ENCODE results near the gene GPRC5B. TPM values are rescaled to one million over a fixed set of nuclear protein-coding genes. Genes with fewer than 3 reads are reported as not detected.

The GPRC5B gene
- total RNA-seq, 1 experiment from 2014 or later: 7.6 TPM

DNA sequence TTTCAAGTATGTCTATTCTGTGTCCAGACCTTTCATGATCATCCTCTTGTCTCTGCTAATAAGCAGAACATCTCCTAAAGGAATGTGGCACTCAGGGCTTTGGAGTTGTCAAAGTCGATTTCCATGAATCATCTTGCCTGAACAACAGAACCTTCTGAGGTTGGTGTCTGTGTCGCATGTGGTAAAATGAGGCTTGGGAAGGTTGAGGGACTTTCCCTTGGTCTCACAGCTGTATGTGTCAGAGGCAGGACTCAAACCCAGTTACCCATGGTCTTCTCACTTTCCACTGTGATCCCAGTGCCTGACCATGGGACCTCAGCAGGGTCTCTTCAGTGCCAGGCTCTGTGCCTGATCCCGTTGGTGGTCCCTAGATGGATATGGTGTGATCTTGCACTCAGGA, 4.2 kb upstream of the GPRC5B start:
- Mint-ChIP-seq H3K36me3 (ENCODE audit: insufficient read depth, unreplicated experiment) (no peaks in the 10 kb centered on the region), H3K27ac (ENCODE audit: unreplicated experiment) (no peak overlapping the region), H3K4me1 (ENCODE audit: low read depth, unreplicated experiment) (no peaks in the 10 kb centered on the region), H3K27me3 (ENCODE audit: insufficient read depth, unreplicated experiment) (no peaks in the 10 kb centered on the region), H3K4me3 (ENCODE audit: unreplicated experiment) (no peak overlapping the region), H3K9me3 (ENCODE audit: unreplicated experiment) (no peaks in the 10 kb centered on the region)
- no peaks in the 10 kb centered on the region for H3K36me3 ChIP-seq (ENCODE audit: control insufficient read depth, insufficient read depth, low read length)
- TF ChIP-seq, protein P1, sequence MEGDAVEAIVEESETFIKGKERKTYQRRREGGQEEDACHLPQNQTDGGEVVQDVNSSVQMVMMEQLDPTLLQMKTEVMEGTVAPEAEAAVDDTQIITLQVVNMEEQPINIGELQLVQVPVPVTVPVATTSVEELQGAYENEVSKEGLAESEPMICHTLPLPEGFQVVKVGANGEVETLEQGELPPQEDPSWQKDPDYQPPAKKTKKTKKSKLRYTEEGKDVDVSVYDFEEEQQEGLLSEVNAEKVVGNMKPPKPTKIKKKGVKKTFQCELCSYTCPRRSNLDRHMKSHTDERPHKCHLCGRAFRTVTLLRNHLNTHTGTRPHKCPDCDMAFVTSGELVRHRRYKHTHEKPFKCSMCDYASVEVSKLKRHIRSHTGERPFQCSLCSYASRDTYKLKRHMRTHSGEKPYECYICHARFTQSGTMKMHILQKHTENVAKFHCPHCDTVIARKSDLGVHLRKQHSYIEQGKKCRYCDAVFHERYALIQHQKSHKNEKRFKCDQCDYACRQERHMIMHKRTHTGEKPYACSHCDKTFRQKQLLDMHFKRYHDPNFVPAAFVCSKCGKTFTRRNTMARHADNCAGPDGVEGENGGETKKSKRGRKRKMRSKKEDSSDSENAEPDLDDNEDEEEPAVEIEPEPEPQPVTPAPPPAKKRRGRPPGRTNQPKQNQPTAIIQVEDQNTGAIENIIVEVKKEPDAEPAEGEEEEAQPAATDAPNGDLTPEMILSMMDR (IDR thresholded peaks at IDR 0.05; ENCODE audit: insufficient read depth in 1 of 2, low read depth in 1 of 2, low read length in 1 of 2, severe bottlenecking in 1 of 2, unreplicated experiment in 1 of 2): no peak
- POLR2A ChIA-PET: no interaction called here
- DNase-seq: no peak
- intact Hi-C loops (cut with micrococcal nuclease; ENCODE audit: unreplicated experiment): loop anchor here (10.0 kb wide), 2 partner anchors 134 to 174 kb away; partner anchors contain the start of genes IQCK and KNOP1
- BruUV-seq (replicated peaks): no TSS peak
- H3K4me3 ChIP-seq (ENCODE audit: low read depth, low read length): no peak overlapping the region
- H3K9me3 ChIP-seq: no peaks in the 10 kb centered on the region
- no peaks in the 10 kb centered on the region for H3K4me1 ChIP-seq
- CTCF ChIA-PET: no interaction called here
- H3K27me3 ChIP-seq (replicated peaks; ENCODE audit: control insufficient read depth, insufficient read depth, low read length): no peaks in the 10 kb centered on the region

DNA sequence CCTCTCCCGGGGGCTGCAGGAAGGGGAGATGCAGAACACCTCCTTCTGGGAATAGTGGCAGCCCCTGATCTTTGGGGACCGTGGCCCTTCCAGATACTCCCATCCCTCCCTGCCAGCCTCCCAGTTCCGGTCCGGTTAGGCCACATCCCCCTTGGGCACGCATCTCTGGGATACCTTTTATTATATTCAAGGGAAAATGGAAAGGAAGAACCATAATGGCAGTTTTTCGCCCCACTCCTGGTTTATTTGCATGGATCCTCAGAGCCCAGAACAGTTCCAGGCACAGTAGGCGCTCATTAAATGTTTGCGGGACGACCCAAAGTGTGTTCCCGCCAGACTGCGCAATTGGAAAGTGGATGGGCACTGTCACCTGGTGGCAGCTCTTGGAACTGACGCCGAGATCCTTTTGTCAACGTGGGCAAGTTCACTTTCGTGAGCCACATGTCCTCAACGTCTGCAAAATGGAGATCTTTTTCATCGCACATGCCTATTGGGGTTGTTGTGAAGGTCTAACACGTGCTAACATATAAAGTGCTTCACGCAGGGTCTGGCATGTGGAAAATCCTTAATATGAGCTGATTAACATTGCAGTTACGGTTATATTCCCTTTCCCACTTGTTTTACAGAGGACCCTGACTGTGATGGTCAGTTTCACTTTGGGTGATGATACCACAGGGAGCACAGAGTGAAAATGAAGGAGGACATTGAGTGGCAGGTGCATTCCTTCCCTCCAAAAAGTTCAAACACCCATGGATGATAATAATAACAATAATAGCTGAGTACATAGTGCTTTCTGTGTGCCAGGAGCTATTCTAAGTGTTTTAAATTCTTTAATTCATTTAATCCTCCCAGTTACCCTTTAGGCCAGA, 1.7 kb upstream of the GPRC5B start:
- BruUV-seq (replicated peaks): no TSS peak
- H3K4me1 ChIP-seq: no peaks in the 10 kb centered on the region
- Mint-ChIP-seq H3K4me3 (ENCODE audit: unreplicated experiment) (peak overlapping the region; percentile 71), H3K36me3 (ENCODE audit: insufficient read depth, unreplicated experiment) (peaks cover 6% of the 10 kb centered on the region), H3K9me3 (ENCODE audit: unreplicated experiment) (no peaks in the 10 kb centered on the region), H3K27me3 (ENCODE audit: insufficient read depth, unreplicated experiment) (no peaks in the 10 kb centered on the region), H3K4me1 (ENCODE audit: low read depth, unreplicated experiment) (peaks cover 5% of the 10 kb centered on the region), H3K27ac (ENCODE audit: unreplicated experiment) (no peak overlapping the region)
- H3K4me3 ChIP-seq (ENCODE audit: low read depth, low read length): no peak overlapping the region
- intact Hi-C loops (cut with micrococcal nuclease; ENCODE audit: unreplicated experiment): loop anchor here (1.0 to 10.0 kb wide), 4 partner anchors 132 to 327 kb away; partner anchors contain the start of genes IQCK and KNOP1
- no peaks in the 10 kb centered on the region for H3K9me3 ChIP-seq
- no peaks in the 10 kb centered on the region for H3K36me3 ChIP-seq (ENCODE audit: control insufficient read depth, insufficient read depth, low read length)
- H3K27me3 ChIP-seq (replicated peaks; ENCODE audit: control insufficient read depth, insufficient read depth, low read length): no peaks in the 10 kb centered on the region
- ChIA-PET POLR2A (no interaction called here), CTCF (interaction anchor here (0.5 to 1.4 kb wide), 6 partner anchors 13 to 499 kb away, joined by 3 to 7 read pairs (median 5); no protein-coding TSS in a partner anchor)
- TF ChIP-seq, protein P1 (IDR thresholded peaks at IDR 0.05; ENCODE audit: insufficient read depth in 1 of 2, low read depth in 1 of 2, low read length in 1 of 2, severe bottlenecking in 1 of 2, unreplicated experiment in 1 of 2): peak; percentile 94 to 96
- peak; percentile 69 to 79 for DNase-seq

GRCh38 chr16:19885451-19886072, 914 bp upstream of the GPRC5B start:
- Histone ChIP-seq H3K27me3 (replicated peaks; ENCODE audit: control insufficient read depth, insufficient read depth, low read length) (no peaks in the 10 kb centered on the region), H3K4me3 (ENCODE audit: low read depth, low read length) (no peak overlapping the region), H3K36me3 (ENCODE audit: control insufficient read depth, insufficient read depth, low read length) (no peaks in the 10 kb centered on the region), H3K9me3 (no peaks in the 10 kb centered on the region), H3K4me1 (no peaks in the 10 kb centered on the region)
- intact Hi-C loops (cut with micrococcal nuclease; ENCODE audit: unreplicated experiment): loop anchor here (1.0 to 10.0 kb wide), 4 partner anchors 131 to 326 kb away; partner anchors contain the start of genes IQCK and KNOP1
- H3K4me3 Mint-ChIP-seq (ENCODE audit: unreplicated experiment): peak overlapping the region; percentile 71
- peaks cover 5% of the 10 kb centered on the region for H3K4me1 Mint-ChIP-seq (ENCODE audit: low read depth, unreplicated experiment)
- no peak overlapping the region for H3K27ac Mint-ChIP-seq (ENCODE audit: unreplicated experiment)
- peaks cover 6% of the 10 kb centered on the region for H3K36me3 Mint-ChIP-seq (ENCODE audit: insufficient read depth, unreplicated experiment)
- H3K27me3 Mint-ChIP-seq (ENCODE audit: insufficient read depth, unreplicated experiment): no peaks in the 10 kb centered on the region
- H3K9me3 Mint-ChIP-seq (ENCODE audit: unreplicated experiment): no peaks in the 10 kb centered on the region
- DNase-seq: no peak
- POLR2A ChIA-PET: no interaction called here
- TF ChIP-seq, protein P1 (IDR thresholded peaks at IDR 0.05; ENCODE audit: insufficient read depth in 1 of 2, low read depth in 1 of 2, low read length in 1 of 2, severe bottlenecking in 1 of 2, unreplicated experiment in 1 of 2): no peak
- BruUV-seq (replicated peaks): no TSS peak
- CTCF ChIA-PET: interaction anchor here (0.9 to 2.0 kb wide), 4 partner anchors 205 to 286 kb away, joined by 3 to 10 read pairs (median 5); no protein-coding TSS in a partner anchor
